ENCODE measurements around the gene DAPK1. TPM values are rescaled to one million over a fixed set of nuclear protein-coding genes. Genes with fewer than 3 reads are reported as not detected.

Gene DAPK1
- total RNA-seq, 1 donor from 2014 or later = 196 TPM

DNA sequence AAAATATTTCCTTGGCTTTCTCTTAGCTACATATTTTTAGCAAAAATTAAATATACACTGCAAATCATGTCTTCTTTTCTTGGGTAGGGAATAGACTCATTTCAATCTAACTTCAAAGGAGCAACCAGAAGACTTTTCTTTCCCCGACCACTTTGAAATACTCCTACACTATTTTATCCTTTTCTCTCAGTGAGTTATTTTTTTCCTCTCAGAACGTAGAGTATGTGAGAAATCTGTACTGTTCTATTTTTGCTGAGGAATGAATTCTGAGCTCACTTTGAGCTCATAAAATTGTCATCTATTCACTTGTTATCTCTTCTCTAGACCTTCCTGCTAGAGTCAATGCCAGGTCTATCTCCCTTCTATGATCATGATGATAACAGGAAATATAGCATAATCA, 22.2 kb upstream of the DAPK1 start:
- Histone ChIP-seq H3K27ac (no peak overlapping the region), H3K27me3 (ENCODE audit: low read depth) (no peaks in the 10 kb centered on the region), H3K9me3 (no peaks in the 10 kb centered on the region), H3K36me3 (no peaks in the 10 kb centered on the region), H3K4me3 (no peak overlapping the region), H3K4me1 (no peaks in the 10 kb centered on the region)
- DNase-seq = no peak
- intact Hi-C loops (cut with DNase I) = no loop called here
- TF ChIP-seq, protein P1, sequence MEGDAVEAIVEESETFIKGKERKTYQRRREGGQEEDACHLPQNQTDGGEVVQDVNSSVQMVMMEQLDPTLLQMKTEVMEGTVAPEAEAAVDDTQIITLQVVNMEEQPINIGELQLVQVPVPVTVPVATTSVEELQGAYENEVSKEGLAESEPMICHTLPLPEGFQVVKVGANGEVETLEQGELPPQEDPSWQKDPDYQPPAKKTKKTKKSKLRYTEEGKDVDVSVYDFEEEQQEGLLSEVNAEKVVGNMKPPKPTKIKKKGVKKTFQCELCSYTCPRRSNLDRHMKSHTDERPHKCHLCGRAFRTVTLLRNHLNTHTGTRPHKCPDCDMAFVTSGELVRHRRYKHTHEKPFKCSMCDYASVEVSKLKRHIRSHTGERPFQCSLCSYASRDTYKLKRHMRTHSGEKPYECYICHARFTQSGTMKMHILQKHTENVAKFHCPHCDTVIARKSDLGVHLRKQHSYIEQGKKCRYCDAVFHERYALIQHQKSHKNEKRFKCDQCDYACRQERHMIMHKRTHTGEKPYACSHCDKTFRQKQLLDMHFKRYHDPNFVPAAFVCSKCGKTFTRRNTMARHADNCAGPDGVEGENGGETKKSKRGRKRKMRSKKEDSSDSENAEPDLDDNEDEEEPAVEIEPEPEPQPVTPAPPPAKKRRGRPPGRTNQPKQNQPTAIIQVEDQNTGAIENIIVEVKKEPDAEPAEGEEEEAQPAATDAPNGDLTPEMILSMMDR (IDR thresholded peaks at IDR 0.05) = no peak
- no peak for ATAC-seq

- TF ChIP-seq, protein P1 (IDR thresholded peaks at IDR 0.05) = no peak
- intact Hi-C loops (cut with DNase I) = no loop called here
- no peak for ATAC-seq
- no peak overlapping the region for H3K4me3 ChIP-seq
- no peak overlapping the region for H3K27ac ChIP-seq
- H3K9me3 ChIP-seq = no peaks in the 10 kb centered on the region
- no peaks in the 10 kb centered on the region for H3K4me1 ChIP-seq
- no peak for DNase-seq
- H3K27me3 ChIP-seq (ENCODE audit: low read depth) = no peaks in the 10 kb centered on the region
- no peaks in the 10 kb centered on the region for H3K36me3 ChIP-seq
Observed at GRCh38 chr9:87478226-87478992, 19.3 kb upstream of the DAPK1 start.

DNA sequence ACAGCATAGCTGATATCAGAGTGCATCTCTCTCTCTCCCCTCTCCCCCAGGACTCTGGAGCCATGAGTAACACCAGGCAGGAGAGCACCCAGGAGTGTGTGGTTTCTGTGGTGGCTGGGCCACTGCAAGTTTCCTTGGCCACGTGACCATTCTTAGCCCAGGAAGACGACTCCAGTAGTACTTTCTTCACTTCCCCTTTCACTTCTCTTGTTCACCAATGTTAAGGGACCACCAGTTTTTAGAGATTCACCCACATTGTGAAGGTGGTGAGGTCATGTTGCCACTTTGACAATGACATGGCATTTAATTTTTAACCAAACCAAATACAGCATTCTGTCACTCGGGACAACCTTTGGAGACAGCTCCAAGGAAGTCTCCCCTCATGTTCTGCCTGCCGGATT, 17.9 kb upstream of the DAPK1 start:
- Histone ChIP-seq H3K4me3 (no peak overlapping the region), H3K4me1 (no peaks in the 10 kb centered on the region), H3K27me3 (ENCODE audit: low read depth) (no peaks in the 10 kb centered on the region), H3K27ac (no peak overlapping the region), H3K36me3 (no peaks in the 10 kb centered on the region), H3K9me3 (no peaks in the 10 kb centered on the region)
- ATAC-seq (peak; percentile 80 to 86), DNase-seq (peak; percentile 64)
- intact Hi-C loops (cut with DNase I) = no loop called here
- TF ChIP-seq, protein P1 (IDR thresholded peaks at IDR 0.05) = no peak

GRCh38 chr9:87481890-87482855, 15.5 kb upstream of the DAPK1 start:
- intact Hi-C loops (cut with DNase I) = no loop called here
- DNase-seq = no peak
- H3K27ac ChIP-seq = no peak overlapping the region
- no peaks in the 10 kb centered on the region for H3K36me3 ChIP-seq
- H3K9me3 ChIP-seq = no peaks in the 10 kb centered on the region
- H3K4me1 ChIP-seq = no peaks in the 10 kb centered on the region
- TF ChIP-seq, protein P1 (IDR thresholded peaks at IDR 0.05) = no peak
- H3K27me3 ChIP-seq (ENCODE audit: low read depth) = no peaks in the 10 kb centered on the region
- no peak for ATAC-seq
- no peak overlapping the region for H3K4me3 ChIP-seq

DNA sequence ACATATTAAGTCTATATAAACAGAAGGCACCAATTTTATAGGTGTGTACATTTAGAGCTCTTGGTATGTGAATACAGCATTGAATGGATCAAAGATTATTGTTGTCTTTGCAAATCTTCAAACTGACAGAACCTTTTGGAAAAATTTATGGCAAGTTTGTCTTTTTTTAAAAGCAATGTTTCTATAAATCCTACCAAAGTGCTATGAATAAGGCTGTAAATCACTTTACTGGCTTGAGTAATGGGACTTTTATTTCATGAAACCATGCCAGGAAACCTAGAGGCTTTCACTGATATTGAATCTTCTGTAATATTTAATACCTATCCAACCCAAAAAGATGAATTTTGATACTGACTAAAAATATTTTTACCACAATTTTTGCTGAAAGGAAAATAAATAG, 7.4 kb upstream of the DAPK1 start:
- Histone ChIP-seq H3K9me3 (no peaks in the 10 kb centered on the region), H3K27me3 (ENCODE audit: low read depth) (no peaks in the 10 kb centered on the region), H3K36me3 (no peaks in the 10 kb centered on the region), H3K4me3 (no peak overlapping the region), H3K27ac (no peak overlapping the region), H3K4me1 (peaks cover 1% of the 10 kb centered on the region)
- ATAC-seq (no peak), DNase-seq (no peak)
- TF ChIP-seq, protein P1 (IDR thresholded peaks at IDR 0.05) = no peak
- intact Hi-C loops (cut with DNase I) = no loop called here
